Activated CD4-positive, alpha-beta T cell treated with anti-CD3 and anti-CD28 coated beads for 36 hours (primary cell): Measurements from ENCODE around the gene TGM2. TPM values are rescaled to one million over a fixed set of nuclear protein-coding genes. Genes with fewer than 3 reads are reported as not detected.
A peak's percentile ranks its signal among the peaks of the same experiment; 100 is the strongest.

Experiments
- ATAC-seq: fragments of 200-7000 bp; cut with Tn5 transposase; one replicate; pipeline ENCODE4 v1.10.0; 2021; ENCODE audit warnings: mild to moderate bottlenecking, moderate library complexity
- CTCF ChIA-PET: fragments of 350-600 bp; sonication (Branson Sonifier 250); formaldehyde crosslinking; loops from one replicate; lab custom pipeline; 2021; ENCODE audit warnings: antibody characterized with exemption; lab: Charles Lee
- POLR2A ChIA-PET: fragments of 350-600 bp; sonication (Branson Sonifier 250); formaldehyde crosslinking; loops from one replicate; lab custom pipeline; 2021; ENCODE audit warnings: antibody characterized with exemption, inconsistent platforms; lab: Charles Lee
- DNase-seq: peaks from one replicate; pipeline ENCODE4 v3.0.0-alpha.2; 2020
- H3K27ac Mint-ChIP-seq: one replicate; pipeline ENCODE4 v1.8.0; 2021; ENCODE audit warnings: mixed read lengths
- H3K27me3 Mint-ChIP-seq: one replicate; pipeline ENCODE4 v1.8.0; 2021; ENCODE audit warnings: mixed read lengths
- H3K36me3 Mint-ChIP-seq: one replicate; pipeline ENCODE4 v1.8.0; 2021; ENCODE audit warnings: low read depth, mixed read lengths
- H3K4me1 Mint-ChIP-seq: one replicate; pipeline ENCODE4 v1.8.0; 2021; ENCODE audit warnings: mixed read lengths
- H3K4me3 Mint-ChIP-seq: one replicate; pipeline ENCODE4 v1.8.0; 2021; ENCODE audit warnings: mild to moderate bottlenecking, moderate library complexity, mixed read lengths
- H3K9me3 Mint-ChIP-seq: one replicate; pipeline ENCODE4 v1.8.0; 2021; ENCODE audit warnings: low read depth, mixed read lengths
- intact Hi-C, 2 experiments: fragments of 100-400 bp; cut with DNase I in 1 of 2; cut with micrococcal nuclease in 1 of 2; formaldehyde crosslinking; loops; one replicate each; pipeline versions ENCODE4 v1.14.2 to v1.15.1; 2022 to 2024; cut with DNase I, micrococcal nuclease
- total RNA-seq, 2 experiments: library from RNA; stranded (reverse); gene quantifications; one replicate each; pipeline ENCODE4 v1.2.3, GENCODE V29; 2021

Gene TGM2
- total RNA-seq, 2 experiments from 2014 or later = 0.04 to 0.09 TPM

GRCh38 chr20:38126146-38126921 is 38.7 kb downstream of the TGM2 start:
- Mint-ChIP-seq H3K27me3 (no peaks in the 10 kb centered on the region), H3K9me3 (no peaks in the 10 kb centered on the region), H3K4me1 (peaks cover 3% of the 10 kb centered on the region), H3K4me3 (no peak overlapping the region), H3K27ac (no peak overlapping the region), H3K36me3 (no peaks in the 10 kb centered on the region)
- ChIA-PET CTCF (interaction anchor here (0.6 kb wide), 1 partner anchor 36 kb away, joined by 3 read pairs; no protein-coding TSS in a partner anchor), POLR2A (no interaction called here)
- intact Hi-C loops = no loop called here
- ATAC-seq (no peak), DNase-seq (no peak)

GRCh38 chr20:38125157-38126056 is 39.7 kb downstream of the TGM2 start:
- no peaks in the 10 kb centered on the region for H3K27me3 Mint-ChIP-seq
- ChIA-PET CTCF (interaction anchor here (0.6 kb wide), 1 partner anchor 35 kb away, joined by 3 read pairs; no protein-coding TSS in a partner anchor), POLR2A (no interaction called here)
- no peaks in the 10 kb centered on the region for H3K9me3 Mint-ChIP-seq
- H3K27ac Mint-ChIP-seq = no peak overlapping the region
- no peak overlapping the region for H3K4me3 Mint-ChIP-seq
- peaks cover 3% of the 10 kb centered on the region for H3K4me1 Mint-ChIP-seq
- intact Hi-C loops = no loop called here
- DNase-seq (no peak), ATAC-seq (peak; percentile 12)
- H3K36me3 Mint-ChIP-seq = no peaks in the 10 kb centered on the region

GRCh38 chr20:38123021-38123587 is 42.0 kb downstream of the TGM2 start:
- Mint-ChIP-seq H3K27ac (no peak overlapping the region), H3K4me1 (peaks cover 3% of the 10 kb centered on the region), H3K36me3 (no peaks in the 10 kb centered on the region)

GRCh38 chr20:38121741-38122140 is 43.3 kb downstream of the TGM2 start:
- H3K27ac Mint-ChIP-seq = no peak overlapping the region

More at GRCh38 chr20:38123021-38123587, 42.0 kb downstream of the TGM2 start:
- H3K4me3 Mint-ChIP-seq = no peak overlapping the region
- POLR2A ChIA-PET = no interaction called here
- no peak for DNase-seq
- peak; percentile 36 for ATAC-seq
- no peaks in the 10 kb centered on the region for H3K9me3 Mint-ChIP-seq
- CTCF ChIA-PET = interaction anchor here (0.7 to 0.8 kb wide), 2 partner anchors 9 to 11 kb away, joined by 3 read pairs; no protein-coding TSS in a partner anchor
- intact Hi-C loops = no loop called here
- H3K27me3 Mint-ChIP-seq = peaks cover 2% of the 10 kb centered on the region

GRCh38 chr20:38120625-38120988 is 44.5 kb downstream of the TGM2 start:
- ChIA-PET POLR2A (no interaction called here), CTCF (no interaction called here)
- Mint-ChIP-seq H3K9me3 (no peaks in the 10 kb centered on the region), H3K4me1 (peaks cover 3% of the 10 kb centered on the region), H3K27me3 (peaks cover 2% of the 10 kb centered on the region), H3K4me3 (no peak overlapping the region), H3K27ac (no peak overlapping the region), H3K36me3 (no peaks in the 10 kb centered on the region)
- ATAC-seq (no peak), DNase-seq (no peak)
- intact Hi-C loops = no loop called here

More at GRCh38 chr20:38121741-38122140, 43.3 kb downstream of the TGM2 start:
- CTCF ChIA-PET = no interaction called here
- Mint-ChIP-seq H3K36me3 (no peaks in the 10 kb centered on the region), H3K4me3 (no peak overlapping the region), H3K27me3 (peaks cover 2% of the 10 kb centered on the region), H3K9me3 (no peaks in the 10 kb centered on the region), H3K4me1 (peaks cover 3% of the 10 kb centered on the region)
- POLR2A ChIA-PET = no interaction called here
- no peak for ATAC-seq
- no peak for DNase-seq
- intact Hi-C loops = no loop called here

- Mint-ChIP-seq H3K36me3 (no peaks in the 10 kb centered on the region), H3K9me3 (no peaks in the 10 kb centered on the region), H3K27me3 (peaks cover 2% of the 10 kb centered on the region), H3K4me3 (no peak overlapping the region), H3K4me1 (peaks cover 3% of the 10 kb centered on the region), H3K27ac (no peak overlapping the region)
- DNase-seq (no peak), ATAC-seq (no peak)
- intact Hi-C loops = no loop called here
- POLR2A ChIA-PET = no interaction called here
- CTCF ChIA-PET = no interaction called here
Measured at GRCh38 chr20:38119446-38119845, 45.6 kb downstream of the TGM2 start.

- DNase-seq = no peak
- Mint-ChIP-seq H3K36me3 (no peaks in the 10 kb centered on the region), H3K27ac (no peak overlapping the region), H3K9me3 (no peaks in the 10 kb centered on the region), H3K4me3 (no peak overlapping the region), H3K27me3 (peaks cover 2% of the 10 kb centered on the region), H3K4me1 (no peaks in the 10 kb centered on the region)
- intact Hi-C loops = no loop called here
- ChIA-PET POLR2A (no interaction called here), CTCF (no interaction called here)
- ATAC-seq = no peak
Measured at GRCh38 chr20:38117635-38118034, 47.4 kb downstream of the TGM2 start.

- H3K9me3 Mint-ChIP-seq = no peaks in the 10 kb centered on the region
- CTCF ChIA-PET = no interaction called here
- H3K4me1 Mint-ChIP-seq = no peaks in the 10 kb centered on the region
Measured at GRCh38 chr20:38117205-38117604, 47.9 kb downstream of the TGM2 start.

GRCh38 chr20:38116409-38117165 is 48.5 kb downstream of the TGM2 start:
- no peak overlapping the region for H3K27ac Mint-ChIP-seq
- H3K9me3 Mint-ChIP-seq = no peaks in the 10 kb centered on the region
- intact Hi-C loops = no loop called here
- peaks cover 2% of the 10 kb centered on the region for H3K27me3 Mint-ChIP-seq
- no peak for ATAC-seq
- ChIA-PET POLR2A (no interaction called here), CTCF (interaction anchor here (0.5 kb wide), 2 partner anchors 20 to 36 kb away, joined by 3 read pairs; no protein-coding TSS in a partner anchor)
- H3K36me3 Mint-ChIP-seq = no peaks in the 10 kb centered on the region
- no peak overlapping the region for H3K4me3 Mint-ChIP-seq
- H3K4me1 Mint-ChIP-seq = no peaks in the 10 kb centered on the region
- no peak for DNase-seq

More at GRCh38 chr20:38117205-38117604, 47.9 kb downstream of the TGM2 start:
- intact Hi-C loops = no loop called here
- H3K4me3 Mint-ChIP-seq = no peak overlapping the region
- ATAC-seq (no peak), DNase-seq (no peak)
- H3K27me3 Mint-ChIP-seq = peaks cover 2% of the 10 kb centered on the region
- POLR2A ChIA-PET = no interaction called here
- no peak overlapping the region for H3K27ac Mint-ChIP-seq
- H3K36me3 Mint-ChIP-seq = no peaks in the 10 kb centered on the region

- Mint-ChIP-seq H3K27me3 (peaks cover 2% of the 10 kb centered on the region), H3K27ac (no peak overlapping the region), H3K9me3 (no peaks in the 10 kb centered on the region), H3K4me1 (no peaks in the 10 kb centered on the region), H3K4me3 (no peak overlapping the region), H3K36me3 (no peaks in the 10 kb centered on the region)
- no peak for DNase-seq
- ATAC-seq = no peak
- POLR2A ChIA-PET = no interaction called here
- CTCF ChIA-PET = interaction anchor here (0.5 to 0.8 kb wide), 2 partner anchors 19 to 54 kb away, joined by 3 read pairs; no protein-coding TSS in a partner anchor
- intact Hi-C loops = no loop called here
Measured at GRCh38 chr20:38115896-38116295, 49.2 kb downstream of the TGM2 start.

- CTCF ChIA-PET = interaction anchor here (0.8 to 1.0 kb wide), 2 partner anchors 47 to 53 kb away, joined by 3 read pairs; no protein-coding TSS in a partner anchor
- ATAC-seq (no peak), DNase-seq (no peak)
- Mint-ChIP-seq H3K36me3 (no peaks in the 10 kb centered on the region), H3K4me3 (no peak overlapping the region), H3K27me3 (peaks cover 2% of the 10 kb centered on the region), H3K27ac (no peak overlapping the region), H3K9me3 (no peaks in the 10 kb centered on the region), H3K4me1 (no peaks in the 10 kb centered on the region)
- POLR2A ChIA-PET = no interaction called here
- intact Hi-C loops = no loop called here
Measured at GRCh38 chr20:38115205-38115604, 49.9 kb downstream of the TGM2 start.
